Measurements from ENCODE around the gene RPE65.

DNA sequence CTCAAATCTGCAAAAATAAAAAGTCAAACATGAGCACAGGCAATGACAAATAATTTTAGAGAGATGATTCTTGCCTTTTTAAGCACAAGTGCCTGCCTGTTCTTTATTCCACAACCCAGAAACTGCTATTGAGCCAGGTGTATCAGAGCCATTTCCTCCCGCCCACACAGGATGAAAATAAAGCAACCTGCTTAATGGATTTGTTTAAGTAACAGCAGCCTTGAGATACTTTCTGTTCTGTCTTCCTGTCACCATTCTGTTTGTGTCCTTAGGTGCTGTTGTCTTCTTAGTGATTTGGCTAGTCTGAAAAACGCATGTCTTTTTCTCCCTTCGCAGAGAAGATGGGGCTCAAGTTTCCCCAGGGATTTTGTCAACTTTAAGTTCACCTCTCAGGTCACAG lies 11.4 kb downstream of the RPE65 start:
- TF ChIP-seq POLR2AphosphoS5 (IDR thresholded peaks at IDR 0.05): no peak
- TF ChIP-seq, protein P1, sequence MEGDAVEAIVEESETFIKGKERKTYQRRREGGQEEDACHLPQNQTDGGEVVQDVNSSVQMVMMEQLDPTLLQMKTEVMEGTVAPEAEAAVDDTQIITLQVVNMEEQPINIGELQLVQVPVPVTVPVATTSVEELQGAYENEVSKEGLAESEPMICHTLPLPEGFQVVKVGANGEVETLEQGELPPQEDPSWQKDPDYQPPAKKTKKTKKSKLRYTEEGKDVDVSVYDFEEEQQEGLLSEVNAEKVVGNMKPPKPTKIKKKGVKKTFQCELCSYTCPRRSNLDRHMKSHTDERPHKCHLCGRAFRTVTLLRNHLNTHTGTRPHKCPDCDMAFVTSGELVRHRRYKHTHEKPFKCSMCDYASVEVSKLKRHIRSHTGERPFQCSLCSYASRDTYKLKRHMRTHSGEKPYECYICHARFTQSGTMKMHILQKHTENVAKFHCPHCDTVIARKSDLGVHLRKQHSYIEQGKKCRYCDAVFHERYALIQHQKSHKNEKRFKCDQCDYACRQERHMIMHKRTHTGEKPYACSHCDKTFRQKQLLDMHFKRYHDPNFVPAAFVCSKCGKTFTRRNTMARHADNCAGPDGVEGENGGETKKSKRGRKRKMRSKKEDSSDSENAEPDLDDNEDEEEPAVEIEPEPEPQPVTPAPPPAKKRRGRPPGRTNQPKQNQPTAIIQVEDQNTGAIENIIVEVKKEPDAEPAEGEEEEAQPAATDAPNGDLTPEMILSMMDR (IDR thresholded peaks at IDR 0.05): no peak
- TF ChIP-seq POLR2A (IDR thresholded peaks at IDR 0.05; ENCODE audit: low read depth): no peak
- no peak for TF ChIP-seq EP300 (IDR thresholded peaks at IDR 0.05)

All from esophagus muscularis mucosa (tissue), 4 donors.